Activated naive CD8-positive, alpha-beta T cell treated with anti-CD3 and anti-CD28 coated beads for 36 hours (primary cell): Measurements from ENCODE around the gene ELMO2. TPM values are rescaled to one million over a fixed set of nuclear protein-coding genes. Genes with fewer than 3 reads are reported as not detected.

Experiments used
- DNase-seq: peaks from one replicate; pipeline ENCODE4 v3.0.0; 2021
- H3K27ac Mint-ChIP-seq: one replicate; pipeline ENCODE4 v1.8.0; 2022; ENCODE audit warnings: mild to moderate bottlenecking, moderate library complexity, mixed read lengths
- H3K27me3 Mint-ChIP-seq: one replicate; pipeline ENCODE4 v1.8.0; 2022; ENCODE audit warnings: mild to moderate bottlenecking, mixed read lengths
- H3K36me3 Mint-ChIP-seq: one replicate; pipeline ENCODE4 v1.8.0; 2021; ENCODE audit warnings: mild to moderate bottlenecking, mixed read lengths
- H3K4me1 Mint-ChIP-seq: one replicate; pipeline ENCODE4 v1.8.0; 2021; ENCODE audit warnings: mixed read lengths
- H3K4me3 Mint-ChIP-seq: one replicate; pipeline ENCODE4 v1.8.0; 2022; ENCODE audit warnings: mild to moderate bottlenecking, moderate library complexity, mixed read lengths
- H3K9me3 Mint-ChIP-seq: one replicate; pipeline ENCODE4 v1.8.0; 2022; ENCODE audit warnings: mixed read lengths
- total RNA-seq, 2 experiments: library from RNA; stranded (reverse); gene quantifications; one replicate each; pipeline ENCODE4 v1.2.3, GENCODE V29; 2021

ELMO2 gene
- total RNA-seq, 2 experiments from 2014 or later, result 33.3 to 36.0 TPM

DNA sequence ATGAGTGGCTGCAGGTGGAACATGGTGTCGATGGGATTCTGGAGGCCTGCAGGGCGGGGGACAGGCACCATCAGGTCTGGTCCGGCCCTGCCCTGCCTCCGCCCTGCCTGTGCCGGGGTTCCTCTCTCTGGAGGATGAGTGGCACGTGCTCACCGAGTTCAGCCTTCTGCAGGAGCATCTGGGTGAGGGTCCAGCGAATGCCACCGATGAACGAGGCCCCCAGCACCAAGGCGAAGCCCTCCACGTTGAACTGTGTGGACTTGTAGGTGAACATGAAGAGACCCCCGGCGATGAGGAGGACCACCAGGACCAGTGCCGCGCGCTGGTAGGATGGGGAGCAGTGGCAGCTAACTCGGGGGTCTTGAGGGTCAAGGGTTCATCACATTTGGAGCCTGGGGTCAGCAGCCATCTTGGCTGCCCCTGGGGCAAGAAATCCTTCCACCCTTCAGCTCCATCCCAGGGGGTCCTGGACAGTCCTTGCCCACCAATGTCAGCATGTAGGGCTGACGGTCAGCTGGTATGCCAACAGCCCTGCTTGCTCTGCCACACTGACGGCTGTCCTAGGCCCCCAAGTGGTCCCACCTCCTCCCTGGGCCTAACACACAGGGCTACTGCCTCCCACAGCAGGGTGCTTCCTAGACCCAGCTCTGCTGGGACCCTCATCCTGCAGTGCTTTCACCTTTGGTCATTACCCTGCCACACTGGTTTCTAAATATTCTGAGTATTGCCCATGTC is 51.3 kb downstream of the ELMO2 start:
- no peak for DNase-seq
- H3K4me1 Mint-ChIP-seq, result peaks cover 48% of the 10 kb centered on the region
- H3K36me3 Mint-ChIP-seq, result peaks cover 14% of the 10 kb centered on the region
- H3K9me3 Mint-ChIP-seq, result no peaks in the 10 kb centered on the region
- H3K4me3 Mint-ChIP-seq, result no peak overlapping the region
- H3K27me3 Mint-ChIP-seq, result no peaks in the 10 kb centered on the region
- H3K27ac Mint-ChIP-seq, result peak overlapping the region; percentile 58

DNA sequence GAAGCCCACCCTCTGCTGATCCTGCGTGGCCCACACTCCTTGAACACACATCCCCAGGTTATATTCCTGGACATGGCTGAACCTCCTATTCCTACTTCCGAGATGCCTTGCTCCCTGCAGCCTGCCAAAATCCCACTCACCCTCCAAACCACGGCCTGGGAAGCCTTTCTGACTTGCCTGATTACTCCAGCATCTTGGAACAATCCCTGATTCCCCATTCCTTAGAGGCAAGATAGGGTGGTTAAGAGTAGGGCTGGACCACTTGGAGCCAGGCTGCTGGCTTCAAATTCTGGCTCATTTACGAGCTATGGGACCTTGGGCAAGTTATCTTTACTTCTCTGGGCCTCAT is 52.2 kb downstream of the ELMO2 start:
- no peak overlapping the region for H3K4me3 Mint-ChIP-seq
- peaks cover 14% of the 10 kb centered on the region for H3K36me3 Mint-ChIP-seq

GRCh38 chr20:46353500-46354206 is 52.8 kb downstream of the ELMO2 start:
- peaks cover 14% of the 10 kb centered on the region for H3K36me3 Mint-ChIP-seq
- peaks cover 38% of the 10 kb centered on the region for H3K4me1 Mint-ChIP-seq
- no peak for DNase-seq
- no peak overlapping the region for H3K27ac Mint-ChIP-seq
- no peak overlapping the region for H3K4me3 Mint-ChIP-seq
- H3K27me3 Mint-ChIP-seq, result no peaks in the 10 kb centered on the region
- no peaks in the 10 kb centered on the region for H3K9me3 Mint-ChIP-seq

More for the DNA sequence above, 52.2 kb downstream of the ELMO2 start:
- Mint-ChIP-seq H3K4me1 (peaks cover 43% of the 10 kb centered on the region), H3K9me3 (no peaks in the 10 kb centered on the region), H3K27me3 (no peaks in the 10 kb centered on the region), H3K27ac (peak overlapping the region; percentile 42)
- DNase-seq, result no peak

- no peak for DNase-seq
- H3K27ac Mint-ChIP-seq, result peak overlapping the region; percentile 8
- no peak overlapping the region for H3K4me3 Mint-ChIP-seq
- no peaks in the 10 kb centered on the region for H3K9me3 Mint-ChIP-seq
- no peaks in the 10 kb centered on the region for H3K27me3 Mint-ChIP-seq
- peaks cover 9% of the 10 kb centered on the region for H3K36me3 Mint-ChIP-seq
- peaks cover 27% of the 10 kb centered on the region for H3K4me1 Mint-ChIP-seq
Measured at GRCh38 chr20:46352370-46352938, 54.0 kb downstream of the ELMO2 start.

DNA sequence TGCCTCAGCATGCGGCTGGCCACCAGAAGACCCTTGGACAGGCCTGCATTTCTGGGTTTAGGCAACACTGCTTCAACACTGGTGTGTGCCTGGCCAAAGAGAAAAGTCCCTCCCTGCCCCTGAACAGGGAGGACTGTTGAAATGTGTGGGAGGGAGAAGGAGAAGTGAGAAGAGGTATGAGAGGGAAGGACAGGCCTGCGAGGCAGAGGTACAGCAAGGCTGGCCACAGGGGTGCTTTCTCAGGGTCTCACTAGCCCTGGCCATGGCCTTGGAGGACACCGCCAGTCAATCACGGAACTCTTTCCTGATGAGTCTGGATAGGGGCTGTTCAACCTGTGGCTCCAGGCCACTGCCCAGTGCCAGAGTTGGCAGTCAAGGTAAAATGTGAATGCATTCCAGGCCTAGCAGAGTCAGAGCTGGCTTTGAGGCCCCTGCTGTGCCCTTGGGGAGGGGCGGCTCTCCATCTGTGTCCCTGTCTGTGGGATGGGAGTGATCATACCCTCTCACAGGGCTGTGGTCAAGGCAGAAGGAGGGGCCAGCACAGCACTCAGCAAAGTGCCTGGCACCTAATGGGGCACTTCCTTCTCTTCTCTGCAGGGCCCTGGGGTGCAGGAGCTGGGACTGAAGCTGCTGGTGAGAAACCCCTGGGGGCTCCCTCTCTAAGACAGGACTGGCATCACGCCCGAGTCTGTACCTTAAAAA is 54.9 kb downstream of the ELMO2 start:
- H3K4me3 Mint-ChIP-seq, result no peak overlapping the region
- H3K4me1 Mint-ChIP-seq, result peaks cover 20% of the 10 kb centered on the region
- peak overlapping the region; percentile 48 for H3K27ac Mint-ChIP-seq
- peaks cover 5% of the 10 kb centered on the region for H3K36me3 Mint-ChIP-seq
- DNase-seq, result no peak
- no peaks in the 10 kb centered on the region for H3K9me3 Mint-ChIP-seq
- H3K27me3 Mint-ChIP-seq, result no peaks in the 10 kb centered on the region

- peak overlapping the region; percentile 56 for H3K27ac Mint-ChIP-seq
- H3K36me3 Mint-ChIP-seq, result peaks cover 5% of the 10 kb centered on the region
- H3K4me3 Mint-ChIP-seq, result no peak overlapping the region
- no peaks in the 10 kb centered on the region for H3K9me3 Mint-ChIP-seq
- no peak for DNase-seq
- H3K27me3 Mint-ChIP-seq, result no peaks in the 10 kb centered on the region
- H3K4me1 Mint-ChIP-seq, result peaks cover 20% of the 10 kb centered on the region
Measured at GRCh38 chr20:46350986-46351267, 55.5 kb downstream of the ELMO2 start.

DNA sequence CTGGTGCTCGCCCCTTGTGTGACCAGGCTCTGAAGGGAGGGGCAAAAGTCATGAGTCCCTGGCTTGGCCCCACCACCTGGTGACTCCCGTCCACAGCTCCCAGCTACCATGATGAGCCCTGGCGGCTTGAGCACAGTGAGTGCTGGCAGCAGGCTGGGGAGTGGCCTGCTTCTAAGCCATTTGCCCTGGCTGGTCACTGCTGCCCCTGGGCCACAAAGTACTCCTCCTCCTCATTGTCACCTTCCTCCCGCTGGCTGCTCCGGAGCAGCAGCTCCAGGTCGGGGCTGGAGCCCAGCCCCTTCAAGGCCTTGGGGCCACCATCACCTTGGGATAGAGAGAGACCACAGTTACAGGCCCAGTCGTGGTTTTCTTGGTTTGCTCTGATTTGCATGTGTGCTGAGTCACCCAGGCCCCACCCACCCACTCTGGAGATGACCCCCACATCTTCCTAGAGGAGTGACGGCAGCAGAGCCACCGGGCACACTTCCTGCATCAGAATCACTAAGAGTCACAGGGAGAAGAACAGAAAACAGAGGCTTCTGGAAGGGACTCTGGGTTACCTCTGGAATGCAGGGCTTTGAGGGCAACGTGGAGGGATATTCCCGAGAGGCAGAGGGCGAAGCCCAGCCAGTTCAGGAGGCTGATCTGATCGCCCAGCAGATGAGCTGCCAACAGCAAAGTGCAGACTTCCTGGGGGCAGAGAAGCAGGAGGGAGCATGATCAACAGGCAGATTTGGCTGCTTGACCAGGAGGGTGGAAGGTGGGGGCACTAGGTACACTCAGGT is 56.0 kb downstream of the ELMO2 start:
- Mint-ChIP-seq H3K4me1 (peaks cover 16% of the 10 kb centered on the region), H3K27ac (peak overlapping the region; percentile 56), H3K9me3 (no peaks in the 10 kb centered on the region), H3K27me3 (no peaks in the 10 kb centered on the region), H3K4me3 (no peak overlapping the region), H3K36me3 (peaks cover 5% of the 10 kb centered on the region)
- no peak for DNase-seq

DNA sequence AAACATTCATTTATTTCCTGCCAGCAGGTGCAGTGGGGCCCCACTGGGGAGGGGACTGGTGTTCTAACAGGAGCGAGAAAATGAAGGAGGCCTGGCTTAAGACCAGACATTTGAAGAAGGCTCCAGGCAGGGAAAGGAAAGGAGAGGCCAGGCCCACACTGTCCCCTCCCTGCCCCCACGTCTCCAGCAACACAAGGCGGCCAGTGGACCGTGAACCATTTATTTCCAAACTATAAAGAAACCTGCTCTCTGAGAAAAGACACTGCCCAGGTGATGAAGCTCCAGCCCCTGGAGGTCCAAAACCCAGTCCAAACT is 56.7 kb downstream of the ELMO2 start:
- no peak overlapping the region for H3K4me3 Mint-ChIP-seq
- H3K27me3 Mint-ChIP-seq, result no peaks in the 10 kb centered on the region
- peaks cover 5% of the 10 kb centered on the region for H3K36me3 Mint-ChIP-seq
- no peak for DNase-seq
- no peaks in the 10 kb centered on the region for H3K9me3 Mint-ChIP-seq
- H3K27ac Mint-ChIP-seq, result no peak overlapping the region
- peaks cover 16% of the 10 kb centered on the region for H3K4me1 Mint-ChIP-seq

DNA sequence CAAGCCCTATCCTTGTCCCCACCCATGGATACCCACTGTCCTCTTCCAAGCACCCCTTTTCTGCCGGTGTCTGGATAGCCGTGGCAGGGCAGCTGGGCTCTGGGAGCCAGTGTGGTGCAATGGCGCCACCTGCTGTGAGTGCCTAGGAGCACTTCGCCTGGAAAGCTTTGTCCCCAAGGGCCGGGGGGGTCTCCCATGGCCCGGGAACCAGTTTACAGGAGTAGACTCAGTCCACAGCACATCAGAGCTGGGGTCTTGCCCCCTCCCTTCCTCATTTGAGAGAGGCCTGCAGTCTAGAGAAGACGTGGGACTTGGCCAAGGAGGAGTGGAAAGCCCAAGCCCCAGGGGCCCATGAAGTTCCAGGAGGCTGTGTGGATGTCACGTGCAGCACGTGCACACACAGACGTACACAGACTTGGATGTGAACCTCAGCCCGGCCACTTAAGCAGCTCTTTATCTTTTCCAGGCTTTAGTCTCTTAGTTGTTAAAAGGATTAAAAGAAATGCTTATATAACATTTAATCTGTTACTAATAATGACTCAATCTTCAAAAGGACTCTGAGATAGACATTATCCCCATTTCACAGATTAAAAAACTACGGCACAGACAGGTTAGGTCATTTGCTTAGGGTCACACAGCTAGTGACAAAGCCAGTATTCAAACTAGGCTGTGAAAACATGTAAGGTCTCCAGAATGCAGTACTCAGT is 57.2 kb downstream of the ELMO2 start:
- Mint-ChIP-seq H3K36me3 (peaks cover 5% of the 10 kb centered on the region), H3K27ac (no peak overlapping the region), H3K27me3 (no peaks in the 10 kb centered on the region), H3K4me1 (peaks cover 16% of the 10 kb centered on the region), H3K9me3 (no peaks in the 10 kb centered on the region), H3K4me3 (no peak overlapping the region)
- peak; percentile 48 for DNase-seq

- no peak for DNase-seq
- peaks cover 21% of the 10 kb centered on the region for H3K4me1 Mint-ChIP-seq
- no peaks in the 10 kb centered on the region for H3K27me3 Mint-ChIP-seq
- no peak overlapping the region for H3K4me3 Mint-ChIP-seq
- H3K27ac Mint-ChIP-seq, result no peak overlapping the region
- H3K36me3 Mint-ChIP-seq, result peaks cover 5% of the 10 kb centered on the region
- no peaks in the 10 kb centered on the region for H3K9me3 Mint-ChIP-seq
Measured at GRCh38 chr20:46347841-46348803, 58.3 kb downstream of the ELMO2 start.

- no peak overlapping the region for H3K27ac Mint-ChIP-seq
- H3K4me3 Mint-ChIP-seq, result no peak overlapping the region
- H3K36me3 Mint-ChIP-seq, result no peaks in the 10 kb centered on the region
- no peaks in the 10 kb centered on the region for H3K9me3 Mint-ChIP-seq
- no peak for DNase-seq
- H3K4me1 Mint-ChIP-seq, result peaks cover 27% of the 10 kb centered on the region
- no peaks in the 10 kb centered on the region for H3K27me3 Mint-ChIP-seq
Measured at GRCh38 chr20:46346770-46347169, 59.6 kb downstream of the ELMO2 start.

GRCh38 chr20:46344488-46345162 is 61.8 kb downstream of the ELMO2 start:
- H3K4me3 Mint-ChIP-seq, result no peak overlapping the region

GRCh38 chr20:46343975-46344357 is 62.4 kb downstream of the ELMO2 start:
- Mint-ChIP-seq H3K36me3 (no peaks in the 10 kb centered on the region), H3K27ac (no peak overlapping the region)

More at GRCh38 chr20:46344488-46345162, 61.8 kb downstream of the ELMO2 start:
- Mint-ChIP-seq H3K36me3 (no peaks in the 10 kb centered on the region), H3K9me3 (no peaks in the 10 kb centered on the region), H3K27me3 (peaks cover 4% of the 10 kb centered on the region), H3K4me1 (peaks cover 16% of the 10 kb centered on the region), H3K27ac (no peak overlapping the region)
- DNase-seq, result no peak

More at GRCh38 chr20:46343975-46344357, 62.4 kb downstream of the ELMO2 start:
- Mint-ChIP-seq H3K4me3 (peak overlapping the region; percentile 44), H3K27me3 (peaks cover 4% of the 10 kb centered on the region), H3K4me1 (peaks cover 13% of the 10 kb centered on the region), H3K9me3 (no peaks in the 10 kb centered on the region)
- no peak for DNase-seq
